Measurements from ENCODE around the gene MRLN.
"Not testable (repeated sequence)": the region's sequence is repeated elsewhere in the genome, so short reads cannot be mapped to it uniquely, and the experiment has no call there.

The MRLN gene

DNA sequence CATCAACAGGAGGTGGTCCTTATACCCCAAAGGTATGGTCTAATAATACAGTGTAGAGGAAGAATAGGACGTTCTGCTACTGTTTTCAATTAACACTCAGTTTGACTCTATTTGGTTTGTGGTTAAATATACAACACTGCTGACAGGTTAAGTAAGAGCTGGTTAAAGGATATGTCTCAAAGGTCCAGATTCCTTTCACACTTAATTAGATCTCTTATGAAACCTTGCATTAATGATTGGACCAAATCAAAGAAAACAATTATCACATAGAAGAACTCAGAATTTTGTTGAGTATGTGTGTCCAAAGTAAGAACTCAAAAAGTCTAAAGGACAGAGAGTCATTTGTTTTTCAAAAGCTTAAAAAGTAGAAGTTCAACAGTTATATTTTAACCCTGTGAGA lies 18.0 kb downstream of the MRLN start:
- DNase-seq (ENCODE audit: low spot score in 2 of 2), result no peak
- Histone ChIP-seq H3K36me3 (replicated peaks) (no peaks in the 10 kb centered on the region), H3K4me1 (no peaks in the 10 kb centered on the region), H3K9me3 (no peaks in the 10 kb centered on the region), H3K27me3 (ENCODE audit: low read depth) (no peaks in the 10 kb centered on the region), H3K4me3 (no peak overlapping the region)
- in situ Hi-C loops (cut with MboI; ENCODE audit: low sequenced_read_pairs), result no loop called here

GRCh38 chr10:59734014-59734462 lies 19.2 kb downstream of the MRLN start:
- in situ Hi-C loops (cut with MboI; ENCODE audit: low sequenced_read_pairs), result no loop called here
- Histone ChIP-seq H3K36me3 (replicated peaks) (no peaks in the 10 kb centered on the region), H3K27me3 (ENCODE audit: low read depth) (no peaks in the 10 kb centered on the region), H3K4me3 (no peak overlapping the region), H3K4me1 (no peaks in the 10 kb centered on the region), H3K9me3 (no peaks in the 10 kb centered on the region)
- DNase-seq (ENCODE audit: low spot score in 2 of 2), result no peak

- H3K4me1 ChIP-seq; H3K4me3 ChIP-seq; DNase-seq (ENCODE audit: low spot score in 2 of 2); H3K27me3 ChIP-seq (ENCODE audit: low read depth); H3K36me3 ChIP-seq (replicated peaks); H3K9me3 ChIP-seq; in situ Hi-C loops (cut with MboI; ENCODE audit: low sequenced_read_pairs): not testable (repeated sequence)
Measured at GRCh38 chr10:59733321-59734013, 19.8 kb downstream of the MRLN start.

DNA sequence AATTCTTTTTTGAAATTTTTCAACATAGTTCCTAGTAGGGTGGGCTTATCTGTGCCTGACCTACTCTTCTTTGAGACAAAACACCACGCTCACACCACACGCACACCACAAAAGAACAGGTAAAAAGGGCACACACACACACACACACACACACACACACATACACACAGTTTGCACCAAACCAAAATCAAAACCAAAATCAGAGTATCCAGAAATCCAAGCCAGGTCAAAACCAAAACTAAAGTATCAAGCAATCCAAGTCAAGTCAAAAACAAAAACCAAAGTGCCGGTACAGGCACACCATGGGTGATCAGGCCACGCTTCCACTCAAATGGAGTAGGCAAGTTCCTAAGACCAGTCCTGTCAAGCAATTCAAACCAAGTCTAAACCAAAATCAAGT lies 20.4 kb downstream of the MRLN start:
- H3K4me3 ChIP-seq; DNase-seq (ENCODE audit: low spot score in 2 of 2); H3K9me3 ChIP-seq; H3K4me1 ChIP-seq; H3K27me3 ChIP-seq (ENCODE audit: low read depth); H3K36me3 ChIP-seq (replicated peaks); in situ Hi-C loops (cut with MboI; ENCODE audit: low sequenced_read_pairs): not testable (repeated sequence)

- H3K4me1 ChIP-seq; H3K36me3 ChIP-seq (replicated peaks); DNase-seq (ENCODE audit: low spot score in 2 of 2); H3K9me3 ChIP-seq; H3K4me3 ChIP-seq; H3K27me3 ChIP-seq (ENCODE audit: low read depth); in situ Hi-C loops (cut with MboI; ENCODE audit: low sequenced_read_pairs): not testable (repeated sequence)
Measured at GRCh38 chr10:59729167-59729566, 24.1 kb downstream of the MRLN start.

DNA sequence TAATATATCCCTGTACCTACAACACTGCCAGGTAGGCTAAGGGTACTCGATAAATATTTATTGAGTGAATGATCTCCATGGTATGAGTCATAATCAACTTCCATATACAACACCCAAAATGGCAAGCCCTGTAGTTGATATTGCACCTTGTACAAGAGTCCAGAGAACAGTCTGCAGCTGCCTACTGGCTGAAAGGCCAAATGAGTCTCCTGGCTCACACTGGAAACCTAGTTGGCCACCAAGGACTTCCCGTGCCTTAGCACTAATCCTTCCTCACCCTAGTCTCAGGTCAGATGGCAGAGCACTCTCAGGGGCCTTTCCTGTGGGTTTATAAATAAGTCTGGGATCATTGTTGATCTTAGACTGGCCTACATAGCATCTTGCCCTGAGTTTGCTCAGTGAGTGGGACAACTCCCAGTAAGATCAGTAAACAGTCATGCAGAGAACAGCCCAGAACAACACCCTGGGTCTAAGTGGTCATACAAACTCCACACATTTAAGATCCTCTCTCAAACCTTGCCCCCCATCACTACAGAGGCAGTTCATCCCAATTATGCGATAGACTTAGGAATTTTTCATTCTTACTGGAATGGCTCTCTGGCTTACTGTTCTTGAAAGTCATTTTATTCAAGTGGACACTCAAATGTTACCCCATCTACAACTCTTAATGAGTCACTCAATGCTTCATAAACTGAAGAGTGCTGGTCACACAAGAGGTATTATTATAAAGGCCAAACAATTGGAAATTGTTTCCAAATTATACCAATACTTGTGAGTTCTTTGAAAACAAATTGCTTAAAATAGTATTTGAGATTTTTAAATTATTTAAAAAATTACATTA lies 28.9 kb downstream of the MRLN start:
- DNase-seq (ENCODE audit: low spot score in 2 of 2), result no peak
- Histone ChIP-seq H3K9me3 (no peaks in the 10 kb centered on the region), H3K4me1 (no peaks in the 10 kb centered on the region), H3K4me3 (no peak overlapping the region), H3K27me3 (ENCODE audit: low read depth) (no peaks in the 10 kb centered on the region), H3K36me3 (replicated peaks) (no peaks in the 10 kb centered on the region)
- in situ Hi-C loops (cut with MboI; ENCODE audit: low sequenced_read_pairs), result no loop called here

- H3K27me3 ChIP-seq (ENCODE audit: low read depth), result no peaks in the 10 kb centered on the region
- no peak for DNase-seq (ENCODE audit: low spot score in 2 of 2)
- no peak overlapping the region for H3K4me3 ChIP-seq
- H3K4me1 ChIP-seq, result no peaks in the 10 kb centered on the region
- no peaks in the 10 kb centered on the region for H3K9me3 ChIP-seq
- in situ Hi-C loops (cut with MboI; ENCODE audit: low sequenced_read_pairs), result no loop called here
- no peaks in the 10 kb centered on the region for H3K36me3 ChIP-seq (replicated peaks)
Measured at GRCh38 chr10:59720377-59720776, 32.9 kb downstream of the MRLN start.

DNA sequence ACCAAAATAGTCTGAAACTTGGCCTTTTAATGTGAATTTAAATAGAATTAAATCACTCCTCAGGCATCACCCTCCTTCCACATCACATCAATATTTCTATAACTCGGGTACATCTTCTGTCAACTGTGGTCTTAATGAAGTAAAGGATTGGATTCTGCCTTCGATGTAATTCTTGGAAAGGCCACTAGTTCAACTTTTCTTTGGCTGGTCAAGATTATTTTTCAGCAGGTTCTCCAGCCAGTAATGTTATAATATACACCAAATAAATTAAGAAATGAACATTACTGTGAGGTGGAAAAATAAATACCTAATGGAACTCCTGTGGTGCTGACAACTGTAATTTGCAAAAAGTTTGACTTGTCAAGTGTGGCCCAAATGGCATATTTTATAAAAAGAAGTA lies 33.9 kb downstream of the MRLN start:
- Histone ChIP-seq H3K9me3 (no peaks in the 10 kb centered on the region), H3K4me1 (no peaks in the 10 kb centered on the region), H3K27me3 (ENCODE audit: low read depth) (no peaks in the 10 kb centered on the region), H3K36me3 (replicated peaks) (no peaks in the 10 kb centered on the region), H3K4me3 (no peak overlapping the region)
- DNase-seq (ENCODE audit: low spot score in 2 of 2), result no peak
- in situ Hi-C loops (cut with MboI; ENCODE audit: low sequenced_read_pairs), result no loop called here

DNA sequence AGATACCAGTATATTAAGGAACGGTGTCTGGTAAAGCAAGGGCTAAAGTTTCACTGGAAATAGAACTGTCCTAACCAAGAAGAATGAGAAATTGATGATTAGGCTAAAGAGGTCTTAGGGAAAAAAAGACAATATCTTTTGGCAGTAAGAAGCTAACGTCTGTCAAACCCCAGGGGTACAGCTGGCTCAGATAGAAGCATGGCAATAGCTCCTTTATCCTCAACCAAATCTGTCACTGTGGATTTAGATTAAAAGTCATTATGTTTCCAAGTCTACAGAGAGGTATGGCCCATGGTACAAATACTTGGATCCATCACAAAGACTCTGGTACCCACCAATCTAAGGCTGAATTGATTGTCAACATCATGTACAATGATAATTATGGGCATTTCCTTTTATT lies 35.0 kb downstream of the MRLN start:
- H3K4me1 ChIP-seq, result no peaks in the 10 kb centered on the region
- no peaks in the 10 kb centered on the region for H3K9me3 ChIP-seq
- no peak for DNase-seq (ENCODE audit: low spot score in 2 of 2)
- no peak overlapping the region for H3K4me3 ChIP-seq
- no peaks in the 10 kb centered on the region for H3K27me3 ChIP-seq (ENCODE audit: low read depth)
- in situ Hi-C loops (cut with MboI; ENCODE audit: low sequenced_read_pairs), result no loop called here
- no peaks in the 10 kb centered on the region for H3K36me3 ChIP-seq (replicated peaks)

GRCh38 chr10:59713196-59713821 lies 39.9 kb downstream of the MRLN start:
- no peaks in the 10 kb centered on the region for H3K9me3 ChIP-seq
- H3K4me3 ChIP-seq, result no peak overlapping the region
- no peaks in the 10 kb centered on the region for H3K36me3 ChIP-seq (replicated peaks)
- no peak for DNase-seq (ENCODE audit: low spot score in 2 of 2)
- in situ Hi-C loops (cut with MboI; ENCODE audit: low sequenced_read_pairs), result no loop called here
- H3K4me1 ChIP-seq, result peaks cover 1% of the 10 kb centered on the region
- no peaks in the 10 kb centered on the region for H3K27me3 ChIP-seq (ENCODE audit: low read depth)

DNA sequence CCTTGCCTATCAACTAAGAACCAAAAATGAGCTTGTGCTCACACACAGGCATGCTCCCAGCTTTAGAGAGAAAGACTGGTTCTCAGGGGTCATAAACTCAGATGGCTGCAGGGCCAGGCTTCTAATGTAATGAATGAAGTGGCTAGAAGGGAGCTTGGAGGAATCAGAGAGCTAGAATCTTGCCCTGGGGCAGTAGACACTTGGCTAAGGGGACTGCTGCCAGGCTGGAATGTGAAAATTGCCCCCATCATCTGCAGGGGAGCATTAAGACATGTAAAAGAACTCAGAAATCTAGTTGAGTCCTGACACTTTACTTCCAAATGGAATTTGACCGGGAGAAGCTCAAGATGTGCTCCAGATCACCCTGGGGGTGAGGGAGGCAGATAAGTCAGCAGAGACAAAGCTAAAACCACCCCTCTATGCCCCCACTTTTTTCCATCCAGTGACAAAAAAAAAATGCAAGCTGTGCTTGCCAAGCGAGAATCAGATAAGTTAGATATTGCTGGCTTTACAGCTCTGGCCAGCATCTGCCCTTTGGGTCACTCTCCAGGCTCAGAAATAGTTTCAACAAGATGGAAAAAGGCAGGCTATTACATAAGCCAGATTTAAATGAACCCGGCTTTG lies 41.3 kb downstream of the MRLN start:
- in situ Hi-C loops (cut with MboI; ENCODE audit: low sequenced_read_pairs), result no loop called here

DNA sequence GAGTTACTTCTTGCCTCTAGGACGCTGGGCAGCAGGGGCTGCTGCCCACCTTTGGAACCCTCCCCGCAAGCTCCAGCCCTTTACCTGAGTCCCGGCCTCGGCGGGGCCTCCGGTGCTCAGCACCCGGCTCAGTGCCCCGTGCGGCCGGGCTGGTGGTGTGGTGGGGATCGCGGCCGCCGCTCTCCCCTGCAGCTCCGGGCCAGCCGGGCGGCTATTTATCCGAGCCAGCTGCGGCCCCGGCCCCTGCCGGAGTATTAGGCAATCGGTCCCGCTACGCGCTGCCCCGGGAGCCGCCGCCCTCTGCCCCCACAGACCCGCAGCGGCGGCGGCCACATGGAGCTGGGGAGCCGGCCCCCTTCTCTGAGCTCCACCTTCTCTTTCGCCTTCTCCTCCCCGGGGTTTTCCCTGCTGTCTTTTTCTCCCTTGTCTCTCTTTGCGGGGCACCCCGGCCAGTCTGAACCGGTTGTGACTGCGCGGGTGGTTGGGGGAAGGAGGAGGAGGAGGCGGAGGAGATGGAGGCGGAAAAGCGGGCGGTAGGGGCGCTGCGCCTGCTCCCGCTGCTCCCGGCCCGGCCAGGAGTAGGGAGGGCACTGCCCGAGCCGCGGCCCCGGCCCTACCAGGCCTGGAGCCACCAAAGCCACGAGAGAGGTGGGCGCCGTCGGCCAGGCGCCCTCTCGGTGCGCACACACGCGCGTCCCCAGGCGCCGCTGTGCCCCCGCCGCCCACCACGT lies 43.7 kb downstream of the MRLN start, which contains the start of gene SLC16A9:
Gene SLC16A9, minus strand, starts transcription at position 456 of the 731 bp plus-strand sequence. CDS start 25,559 bp downstream, outside the sequence.
- H3K4me3 ChIP-seq, result peak within 1 kb of the TSS; percentile 64
- in situ Hi-C loops (cut with MboI; ENCODE audit: low sequenced_read_pairs), result no loop called here
- peaks cover 20% of the 10 kb centered on the region for H3K4me1 ChIP-seq
- no peaks in the 10 kb centered on the region for H3K36me3 ChIP-seq (replicated peaks)
- peak; percentile 75 to 88 for DNase-seq (ENCODE audit: low spot score in 2 of 2)
- H3K27me3 ChIP-seq (ENCODE audit: low read depth), result no peaks in the 10 kb centered on the region
- no peaks in the 10 kb centered on the region for H3K9me3 ChIP-seq

More for the DNA sequence above, 41.3 kb downstream of the MRLN start:
- peaks cover 9% of the 10 kb centered on the region for H3K4me1 ChIP-seq
- no peaks in the 10 kb centered on the region for H3K36me3 ChIP-seq (replicated peaks)
- no peaks in the 10 kb centered on the region for H3K27me3 ChIP-seq (ENCODE audit: low read depth)
- no peaks in the 10 kb centered on the region for H3K9me3 ChIP-seq
- H3K4me3 ChIP-seq, result no peak overlapping the region
- DNase-seq (ENCODE audit: low spot score in 2 of 2), result no peak

DNA sequence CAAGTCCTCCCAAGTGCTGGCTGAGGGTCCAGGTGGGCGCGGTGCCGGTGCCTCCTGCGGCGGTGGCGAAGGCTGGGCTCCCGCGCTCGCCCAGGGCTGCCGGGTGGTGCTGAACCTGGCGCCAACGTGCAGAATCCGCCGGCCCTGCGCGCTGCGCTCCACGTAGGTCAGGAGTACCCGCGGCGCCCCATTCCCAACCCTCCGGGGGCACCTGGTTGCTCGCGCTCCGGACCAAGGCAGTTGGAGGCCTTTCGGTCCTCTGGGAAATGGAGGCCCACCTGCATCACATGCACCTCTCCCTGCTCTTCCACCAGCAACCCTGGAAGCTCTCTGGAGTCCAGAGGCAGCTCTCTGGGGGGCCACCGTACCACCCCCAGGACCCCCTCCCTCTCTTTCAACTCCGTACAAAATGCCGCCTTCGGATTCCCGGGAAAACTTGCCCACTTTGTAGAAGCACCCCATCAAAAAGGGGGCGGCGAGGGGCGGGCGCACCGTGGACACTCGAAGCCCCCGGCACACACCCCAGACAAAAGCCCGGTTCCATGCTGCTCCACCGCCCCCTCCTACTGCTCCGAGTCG lies 44.4 kb downstream of the MRLN start:
- Histone ChIP-seq H3K27me3 (ENCODE audit: low read depth) (no peaks in the 10 kb centered on the region), H3K9me3 (no peaks in the 10 kb centered on the region), H3K36me3 (replicated peaks) (no peaks in the 10 kb centered on the region), H3K4me1 (peaks cover 20% of the 10 kb centered on the region), H3K4me3 (peak overlapping the region; percentile 64)
- peak; percentile 15 to 67 for DNase-seq (ENCODE audit: low spot score in 2 of 2)
- in situ Hi-C loops (cut with MboI; ENCODE audit: low sequenced_read_pairs), result no loop called here

Data from HAP-1 (cell line).